GM21423 (cell line): ENCODE data around the gene GP1BB.

Experiments
- ATAC-seq: cut with Tn5 transposase; IDR thresholded peaks from one replicate; pipeline ENCODE4 v1.9.1; 2021; ENCODE audit warnings: mild to moderate bottlenecking, moderate library complexity; ENCODE audit not compliant: unreplicated experiment

GP1BB gene

GRCh38 chr22:19739911-19740449, 16.6 kb downstream of the GP1BB start:
- no peak for ATAC-seq

DNA sequence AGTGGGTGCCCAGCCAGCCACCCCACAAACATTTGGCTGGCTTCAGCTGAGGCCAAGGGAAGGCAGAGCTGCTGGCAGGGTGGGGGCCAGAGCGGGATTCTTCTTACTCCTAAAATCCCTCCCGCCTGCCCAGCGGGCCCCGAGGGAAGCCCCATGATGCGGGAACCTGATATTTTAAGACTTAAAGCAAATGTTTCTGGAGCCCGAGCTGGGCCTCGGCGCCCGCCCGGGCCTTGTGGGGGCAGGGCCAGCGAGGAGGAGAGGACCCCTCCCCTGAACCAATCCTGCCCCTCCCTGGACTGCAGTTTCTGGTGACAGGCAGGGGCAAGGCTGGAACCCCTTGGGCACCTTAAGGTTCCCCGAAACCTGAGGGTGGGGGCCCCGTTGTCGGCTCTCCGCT, 17.2 kb downstream of the GP1BB start:
- ATAC-seq = no peak

GRCh38 chr22:19741053-19741452, 17.7 kb downstream of the GP1BB start:
- no peak for ATAC-seq

DNA sequence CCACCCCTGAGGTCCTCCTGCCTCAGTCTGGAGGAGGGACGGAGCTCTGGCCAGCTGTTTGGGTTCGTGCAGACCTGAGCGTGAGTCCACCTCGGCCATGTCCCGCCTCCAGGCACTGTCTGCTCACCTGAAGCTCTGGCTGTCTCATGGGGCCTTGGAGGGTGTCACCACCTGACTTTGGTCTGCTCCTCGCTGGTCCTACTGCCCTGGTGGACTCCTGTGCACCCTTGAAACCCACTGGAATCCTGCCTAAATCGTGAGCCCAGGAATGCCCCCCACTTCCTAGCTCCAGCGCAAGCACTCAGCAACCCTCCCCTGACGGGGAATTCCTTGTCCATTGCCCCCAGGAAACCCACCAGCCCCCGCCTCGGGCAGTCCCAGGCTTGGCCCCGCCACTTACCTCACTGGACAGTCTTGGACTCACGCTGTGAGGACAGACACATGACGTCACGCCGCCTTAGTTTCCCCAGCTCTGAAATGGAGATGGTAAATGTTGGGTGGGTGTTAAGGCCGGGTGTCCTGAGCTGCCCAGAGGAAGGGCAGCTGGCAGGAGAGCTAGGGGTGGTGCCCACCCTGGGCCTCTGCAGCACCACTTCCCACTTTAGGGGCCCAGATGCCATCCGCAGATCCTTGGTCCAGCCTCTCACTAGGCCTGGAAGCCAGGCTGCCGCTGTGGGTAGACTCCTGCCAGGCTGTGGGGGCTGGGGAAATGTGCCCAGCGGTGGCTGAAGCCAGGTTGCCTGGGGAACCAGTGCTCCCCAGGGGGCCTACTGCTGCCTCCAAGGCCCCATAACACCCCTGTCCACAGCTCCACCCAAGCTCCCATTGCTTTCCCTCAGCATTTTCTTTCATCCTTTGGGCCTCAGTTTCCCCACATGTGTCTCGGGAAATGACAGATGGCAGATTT, 19.1 kb downstream of the GP1BB start:
- no peak for ATAC-seq

DNA sequence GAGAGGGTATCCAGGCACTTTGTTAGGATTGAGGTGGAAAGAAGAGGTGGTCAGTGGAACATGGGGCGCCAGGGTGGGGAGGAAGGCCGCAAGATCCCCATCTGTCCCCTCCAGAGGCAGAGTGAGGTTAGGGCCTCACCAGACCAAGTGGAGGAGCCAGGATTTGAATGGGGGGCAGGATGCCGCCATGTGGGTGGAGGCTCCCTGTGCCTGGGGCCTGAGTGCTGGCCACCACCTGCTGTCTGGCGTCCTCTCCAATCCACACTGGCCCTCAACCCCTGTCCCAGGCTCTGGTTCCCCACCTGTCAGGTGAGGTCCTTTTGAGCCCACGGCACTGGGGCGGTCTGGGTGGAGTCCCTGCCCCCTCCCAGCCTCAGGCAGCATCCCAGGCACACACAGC, 19.7 kb downstream of the GP1BB start:
- no peak for ATAC-seq

DNA sequence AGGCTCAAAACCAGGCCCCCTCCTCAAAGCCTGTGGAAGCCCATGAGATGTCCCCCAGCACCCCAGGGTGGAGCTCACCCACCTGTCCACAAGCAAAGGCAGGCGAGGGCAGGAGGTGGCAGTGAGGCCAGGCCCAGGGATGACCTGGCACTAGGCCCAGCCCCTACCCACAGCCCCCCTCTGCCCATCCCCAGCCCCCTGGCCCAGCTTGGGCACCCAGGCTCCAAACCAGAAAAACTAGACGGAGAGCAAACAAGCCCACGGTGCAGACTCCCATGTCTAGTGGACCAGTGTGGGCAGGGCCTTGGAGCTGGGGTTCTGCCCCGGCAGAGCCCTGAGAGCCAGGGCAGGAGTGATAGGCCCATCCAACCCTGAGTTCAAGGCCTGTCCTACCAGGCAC, 20.3 kb downstream of the GP1BB start:
- ATAC-seq = no peak

DNA sequence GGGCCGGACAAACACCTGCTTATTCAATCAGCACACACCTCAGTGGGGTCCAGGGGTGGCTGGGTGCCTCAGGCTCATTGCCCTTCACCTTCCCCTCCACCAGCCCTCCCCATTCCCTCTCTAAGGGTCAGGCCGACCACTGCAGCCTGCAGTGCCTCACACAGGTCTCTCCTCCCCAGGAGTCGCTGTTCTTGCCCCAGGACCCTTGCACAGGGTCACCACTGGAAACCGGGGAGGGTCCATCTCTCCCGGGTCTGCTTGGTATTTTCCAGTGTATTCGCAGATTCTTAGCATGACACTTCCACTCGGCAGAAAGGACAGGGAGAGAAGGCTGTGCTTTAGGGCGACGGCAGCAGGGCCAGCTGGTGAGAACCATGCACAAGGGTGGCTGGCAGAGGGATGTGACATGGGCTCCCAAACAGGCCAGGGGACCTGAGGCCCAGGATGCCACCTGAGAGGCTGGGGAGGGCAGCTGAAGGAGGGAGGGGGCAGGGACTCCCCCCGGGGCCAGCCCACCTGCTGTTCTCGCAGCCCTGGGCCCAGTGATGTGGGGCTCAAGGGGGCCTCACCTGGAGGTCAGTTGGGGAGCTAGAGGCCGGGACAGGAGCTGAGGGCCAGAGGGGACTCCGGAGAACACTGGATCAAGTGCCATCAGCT, 21.1 kb downstream of the GP1BB start:
- no peak for ATAC-seq

- ATAC-seq = no peak
These were observed 22.1 kb downstream of the GP1BB start for GRCh38 chr22:19745155-19746101.

DNA sequence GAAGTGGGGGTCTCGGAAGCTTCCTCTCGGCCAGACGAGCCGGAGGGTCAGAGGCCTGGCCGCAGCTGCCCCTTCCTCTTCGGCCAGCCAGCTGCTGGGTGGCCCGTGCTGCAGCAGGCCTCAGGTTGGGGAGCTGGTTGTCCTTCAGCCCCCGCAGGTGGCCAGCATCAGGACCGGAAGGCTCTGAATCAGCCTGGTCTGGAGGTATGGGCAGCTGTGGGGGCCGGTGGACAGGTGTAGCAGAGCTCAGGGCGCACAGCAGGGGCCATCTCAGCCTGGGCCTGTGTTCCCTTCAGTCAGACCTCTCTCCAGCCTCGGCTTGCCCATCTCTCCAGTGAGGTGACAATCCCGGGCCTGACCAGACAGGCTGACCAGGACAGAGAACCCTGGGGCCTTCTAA, 23.4 kb downstream of the GP1BB start:
- ATAC-seq = no peak

GRCh38 chr22:19747551-19747950, 24.2 kb downstream of the GP1BB start:
- no peak for ATAC-seq

DNA sequence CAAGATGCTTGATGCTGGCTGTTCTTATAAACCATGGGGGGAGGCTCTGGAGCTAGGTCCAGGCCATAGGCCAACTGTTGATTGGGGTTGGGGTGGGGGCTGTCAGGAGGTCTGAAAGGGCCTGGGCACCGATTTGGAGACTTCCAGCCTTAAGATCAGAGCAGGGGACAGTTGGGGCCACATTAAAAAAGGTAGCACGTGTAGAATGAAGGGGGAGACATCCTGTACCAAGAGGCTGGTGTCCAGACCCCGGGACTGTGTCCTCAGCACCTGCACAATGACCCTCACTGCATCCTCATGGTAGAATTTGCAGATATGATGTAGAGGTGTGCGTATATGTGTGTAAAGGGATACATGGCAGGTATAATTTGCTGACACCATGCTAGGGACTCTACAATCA, 24.8 kb downstream of the GP1BB start:
- no peak for ATAC-seq

DNA sequence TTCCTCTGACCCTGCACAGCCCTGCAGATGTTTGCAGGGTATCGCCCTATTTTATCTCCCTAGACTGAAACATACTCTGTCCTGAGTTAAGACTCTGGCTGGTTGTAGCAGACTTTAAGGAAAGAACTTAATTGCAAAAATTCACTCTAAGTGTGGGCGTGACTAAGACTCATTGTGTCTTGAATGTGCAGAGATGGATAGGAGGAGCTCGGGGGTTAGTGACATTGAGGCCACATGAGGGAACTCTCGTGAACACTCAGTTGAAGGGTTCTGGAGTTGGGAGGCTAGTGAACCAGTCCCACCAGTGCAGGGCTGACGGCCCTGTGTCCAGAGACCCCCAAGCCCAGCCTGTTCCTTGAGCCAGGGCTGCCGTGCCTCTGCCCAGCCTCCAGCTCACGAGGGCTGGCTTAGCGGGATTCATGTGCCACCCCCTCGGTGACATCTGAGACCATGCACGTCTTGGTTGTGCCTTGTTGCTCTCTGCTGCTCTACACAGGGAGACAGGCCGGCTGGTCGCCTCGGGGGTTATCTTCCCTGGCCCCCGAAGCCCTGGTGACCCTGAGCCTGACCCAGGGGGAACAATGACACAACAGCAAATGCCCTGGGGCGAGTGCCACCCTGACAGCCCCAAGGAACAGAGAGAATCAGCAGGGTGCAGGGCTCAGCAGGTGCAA, 25.8 kb downstream of the GP1BB start:
- no peak for ATAC-seq

DNA sequence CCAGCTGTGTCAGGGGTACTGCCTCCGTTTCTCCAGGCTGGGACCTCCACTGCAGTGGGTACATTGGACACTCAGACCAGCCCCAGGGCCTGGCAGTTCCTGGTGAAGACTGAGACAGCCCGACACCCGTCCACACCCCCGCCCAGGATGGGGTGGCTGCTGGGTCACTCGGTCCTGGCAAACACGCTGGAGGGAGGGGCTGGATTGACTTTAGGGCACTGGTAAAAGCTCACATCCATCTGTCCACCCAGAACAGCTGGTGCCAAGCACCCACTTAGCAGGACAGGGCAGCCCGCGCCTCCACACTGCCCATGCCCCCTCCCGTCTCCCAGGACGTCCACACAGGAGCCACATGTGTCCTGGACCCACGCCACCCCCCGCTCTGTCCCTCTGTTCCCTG, 26.5 kb downstream of the GP1BB start:
- ATAC-seq = no peak

DNA sequence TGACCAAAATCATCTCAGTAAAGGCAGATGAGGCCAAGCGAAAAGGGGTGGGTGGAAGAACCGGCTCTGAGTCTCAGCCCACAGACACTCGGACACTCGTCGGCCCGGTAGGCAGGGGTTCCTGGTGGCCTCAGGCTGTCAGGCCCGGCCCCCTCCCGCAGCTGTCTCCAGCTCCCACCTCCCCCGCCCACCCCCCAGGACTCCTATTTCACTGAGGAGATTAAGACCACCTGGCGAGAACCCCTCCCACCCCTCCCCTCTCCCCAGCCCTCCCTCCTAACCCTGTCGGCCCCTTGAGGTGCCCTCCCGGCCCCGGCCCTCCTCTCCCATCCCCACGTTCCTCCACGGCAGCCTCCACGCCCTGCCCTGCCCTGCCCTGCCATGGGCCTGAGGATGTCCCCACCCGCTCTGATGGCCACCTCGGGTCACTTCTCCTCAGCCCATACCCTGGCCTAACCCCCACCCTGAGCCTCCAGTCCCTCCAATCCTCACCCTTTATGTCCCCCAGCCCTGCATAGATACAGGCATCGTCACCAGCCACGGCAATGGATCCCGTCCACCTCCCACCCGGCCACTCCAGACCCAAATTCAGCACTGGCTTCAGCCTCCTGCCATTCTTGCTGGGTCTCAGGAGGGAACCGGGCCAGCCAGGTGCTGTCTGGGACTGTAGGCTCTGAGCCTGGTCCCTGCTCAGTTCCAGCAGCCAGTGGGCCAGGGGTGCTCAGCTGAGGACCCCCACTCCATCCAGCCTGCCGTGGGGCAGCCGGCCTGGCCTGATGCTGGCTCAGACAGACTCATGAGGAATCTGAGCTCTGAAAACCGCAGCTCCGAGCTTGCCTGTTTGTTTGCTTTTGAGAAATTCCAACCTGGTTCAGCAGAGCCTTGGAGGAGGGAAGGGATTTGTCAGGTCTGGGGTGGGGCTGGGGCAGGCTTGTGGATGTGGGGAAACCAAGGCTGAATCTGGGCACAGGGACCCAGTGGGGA, 27.5 kb downstream of the GP1BB start:
- no peak for ATAC-seq

DNA sequence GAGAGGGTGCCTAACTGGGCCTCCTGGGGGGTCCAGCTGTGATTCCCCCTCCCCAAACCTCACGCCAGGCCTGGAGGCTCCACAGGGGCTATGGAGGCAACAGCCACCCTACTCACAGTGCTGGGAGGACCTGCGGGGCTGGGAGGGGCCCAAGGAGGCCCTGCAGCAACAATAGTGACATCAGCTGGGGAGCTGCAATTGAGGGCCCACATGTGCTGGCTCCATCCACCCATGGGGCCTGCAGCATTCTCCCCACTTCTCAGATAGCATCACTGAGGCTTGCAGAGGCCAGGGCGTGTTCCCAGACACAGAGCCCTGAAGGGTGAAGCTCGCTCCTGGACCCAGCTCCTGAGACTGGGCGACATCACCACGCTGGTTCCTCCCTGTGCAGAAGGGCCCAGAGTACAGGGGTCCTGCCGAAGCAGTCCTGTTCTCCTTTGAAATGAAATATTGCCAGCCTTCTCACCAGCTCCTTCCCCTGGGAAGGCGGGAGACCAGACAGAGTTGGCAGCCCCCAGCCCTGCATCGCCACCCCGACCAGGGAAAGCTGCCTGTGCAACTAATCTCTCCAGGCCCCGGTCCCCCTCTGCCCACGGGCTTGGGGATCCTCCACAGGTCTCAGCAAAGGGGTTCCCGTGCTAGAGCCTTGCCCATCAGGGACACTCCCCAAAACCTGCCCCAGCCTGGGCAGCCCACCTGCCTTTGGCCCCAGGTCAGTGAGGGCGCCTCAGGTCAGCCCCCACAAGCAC, 28.3 kb downstream of the GP1BB start:
- ATAC-seq = no peak

GRCh38 chr22:19753090-19753842, 29.9 kb downstream of the GP1BB start:
- no peak for ATAC-seq

- ATAC-seq = no peak
These were observed 30.8 kb downstream of the GP1BB start for GRCh38 chr22:19753996-19754700.
